ENCODE results near the gene DMPK.

The DMPK gene

DNA sequence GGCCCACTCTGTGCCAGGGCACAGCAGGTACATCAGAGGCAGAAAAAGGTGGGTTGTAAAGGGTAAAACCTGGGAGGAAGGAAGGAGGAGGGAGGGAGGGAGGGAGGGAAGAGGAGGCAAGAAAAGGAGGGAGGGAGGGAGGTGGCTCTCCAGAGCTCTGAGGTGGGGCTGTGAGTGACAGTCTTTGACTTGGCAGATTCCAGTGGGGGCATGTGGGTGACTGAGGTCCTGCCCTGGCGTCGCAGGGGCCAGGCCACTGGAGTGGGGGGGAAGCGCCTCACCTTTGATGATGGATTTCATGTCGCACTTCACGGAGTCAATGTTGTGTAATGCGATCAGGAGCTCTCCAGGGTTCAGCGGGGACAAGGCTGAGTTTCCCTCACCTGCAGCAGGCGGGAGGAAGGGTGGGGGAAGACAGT, 38.8 kb upstream of the DMPK start:
- Histone ChIP-seq H3F3A (ENCODE audit: insufficient read depth) (peaks cover 3% of the 10 kb centered on the region; the same call in 1 of the 2 replicates), H3K36me3 (ENCODE audit: low read length) (no peaks in the 10 kb centered on the region), H3K4me3 (ENCODE audit: insufficient read depth, low read length, poor library complexity, severe bottlenecking) (no peak overlapping the region), H4K20me1 (ENCODE audit: low read depth, low read length) (no peaks in the 10 kb centered on the region), H3K9me2 (replicated peaks; ENCODE audit: insufficient read depth, low read length) (no peaks in the 10 kb centered on the region), H3K9ac (ENCODE audit: low read length) (no peak overlapping the region), H3K9me3 (ENCODE audit: insufficient read depth, low read length) (no peaks in the 10 kb centered on the region), H3K4me2 (ENCODE audit: low read depth, low read length, poor library complexity, severe bottlenecking) (no peak overlapping the region), H3K27ac (ENCODE audit: low read depth, low read length) (no peak overlapping the region), H3K27me3 (ENCODE audit: low read length) (no peaks in the 10 kb centered on the region), H2AFZ (ENCODE audit: low read depth, low read length, severe bottlenecking) (no peak overlapping the region), H3K79me2 (ENCODE audit: insufficient read depth, low read length) (no peaks in the 10 kb centered on the region)
- TF ChIP-seq, protein P1, sequence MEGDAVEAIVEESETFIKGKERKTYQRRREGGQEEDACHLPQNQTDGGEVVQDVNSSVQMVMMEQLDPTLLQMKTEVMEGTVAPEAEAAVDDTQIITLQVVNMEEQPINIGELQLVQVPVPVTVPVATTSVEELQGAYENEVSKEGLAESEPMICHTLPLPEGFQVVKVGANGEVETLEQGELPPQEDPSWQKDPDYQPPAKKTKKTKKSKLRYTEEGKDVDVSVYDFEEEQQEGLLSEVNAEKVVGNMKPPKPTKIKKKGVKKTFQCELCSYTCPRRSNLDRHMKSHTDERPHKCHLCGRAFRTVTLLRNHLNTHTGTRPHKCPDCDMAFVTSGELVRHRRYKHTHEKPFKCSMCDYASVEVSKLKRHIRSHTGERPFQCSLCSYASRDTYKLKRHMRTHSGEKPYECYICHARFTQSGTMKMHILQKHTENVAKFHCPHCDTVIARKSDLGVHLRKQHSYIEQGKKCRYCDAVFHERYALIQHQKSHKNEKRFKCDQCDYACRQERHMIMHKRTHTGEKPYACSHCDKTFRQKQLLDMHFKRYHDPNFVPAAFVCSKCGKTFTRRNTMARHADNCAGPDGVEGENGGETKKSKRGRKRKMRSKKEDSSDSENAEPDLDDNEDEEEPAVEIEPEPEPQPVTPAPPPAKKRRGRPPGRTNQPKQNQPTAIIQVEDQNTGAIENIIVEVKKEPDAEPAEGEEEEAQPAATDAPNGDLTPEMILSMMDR (IDR thresholded peaks at IDR 0.05; ENCODE audit: insufficient read depth, low read length, poor library complexity, severe bottlenecking) = no peak
- TF ChIP-seq EZH2phosphoT487 (conservative IDR thresholded peaks at IDR 0.05; ENCODE audit: low read length) = no peak

DNA sequence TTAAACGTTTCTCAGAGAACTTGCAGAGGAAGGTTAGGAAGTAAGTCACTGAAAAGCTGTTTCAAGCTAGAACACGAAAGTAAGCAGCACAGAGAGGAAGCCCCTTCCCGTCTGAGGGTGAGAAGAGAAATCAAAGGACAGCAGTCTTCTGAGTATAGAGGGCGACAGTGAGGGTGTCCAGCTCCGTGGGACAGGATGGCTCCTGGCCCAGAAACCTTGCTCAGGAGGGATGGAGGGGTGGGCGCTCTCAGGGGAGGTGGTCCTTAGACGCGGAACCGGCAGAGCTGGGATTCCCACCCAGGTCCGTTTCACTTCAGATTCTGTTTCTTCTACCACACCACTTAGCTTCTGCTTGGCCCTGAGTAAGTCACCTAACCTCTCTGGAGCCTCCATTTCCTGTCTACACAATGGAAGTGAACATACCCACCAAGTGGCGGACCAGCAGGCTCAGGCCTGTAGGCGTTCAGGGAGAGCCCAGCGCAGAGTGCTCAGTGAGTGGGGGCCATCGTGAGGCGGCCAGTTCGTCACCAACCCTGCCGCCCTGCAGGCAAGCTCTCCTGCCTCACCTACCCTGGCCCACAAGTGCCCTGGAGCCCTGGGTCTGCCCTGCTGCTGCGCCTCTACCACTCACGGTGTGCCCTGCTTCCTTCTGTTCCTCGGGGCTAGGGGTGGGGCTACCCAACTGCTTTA, 38.3 kb upstream of the DMPK start:
- Histone ChIP-seq H4K20me1 (ENCODE audit: low read depth, low read length) (no peaks in the 10 kb centered on the region), H3K36me3 (ENCODE audit: low read length) (no peaks in the 10 kb centered on the region)

DNA sequence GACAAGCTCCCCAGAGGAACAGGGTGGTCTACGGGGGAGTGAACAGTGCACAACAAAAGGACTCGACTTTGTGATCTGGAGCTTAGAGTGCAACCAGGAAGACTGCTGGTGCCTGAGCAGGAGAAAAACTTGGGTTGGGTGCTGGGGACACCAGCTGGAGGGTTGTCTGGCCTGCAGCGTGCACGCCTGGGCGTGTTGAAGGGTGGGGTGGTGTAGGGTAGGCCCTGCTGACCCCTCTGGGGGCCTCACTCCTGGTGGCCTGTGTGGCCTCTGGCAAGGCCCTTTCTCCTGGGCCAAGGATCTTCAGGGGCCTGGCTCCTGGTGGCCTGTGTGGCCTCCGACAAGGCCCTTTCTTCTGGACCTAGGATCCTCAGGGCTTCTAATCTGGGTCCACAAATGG, 37.5 kb upstream of the DMPK start:
- Histone ChIP-seq H3K9ac (ENCODE audit: low read length) (no peak overlapping the region), H3F3A (ENCODE audit: insufficient read depth) (peaks cover 3% of the 10 kb centered on the region; the same call in 1 of the 2 replicates), H3K27ac (ENCODE audit: low read depth, low read length) (no peak overlapping the region), H3K27me3 (ENCODE audit: low read length) (no peaks in the 10 kb centered on the region), H3K79me2 (ENCODE audit: insufficient read depth, low read length) (no peaks in the 10 kb centered on the region), H3K4me2 (ENCODE audit: low read depth, low read length, poor library complexity, severe bottlenecking) (no peak overlapping the region), H3K36me3 (ENCODE audit: low read length) (no peaks in the 10 kb centered on the region), H2AFZ (ENCODE audit: low read depth, low read length, severe bottlenecking) (no peak overlapping the region), H3K4me3 (ENCODE audit: insufficient read depth, low read length, poor library complexity, severe bottlenecking) (no peak overlapping the region), H3K9me3 (ENCODE audit: insufficient read depth, low read length) (no peaks in the 10 kb centered on the region), H4K20me1 (ENCODE audit: low read depth, low read length) (no peaks in the 10 kb centered on the region), H3K9me2 (replicated peaks; ENCODE audit: insufficient read depth, low read length) (no peaks in the 10 kb centered on the region)
- no peak for TF ChIP-seq EZH2phosphoT487 (conservative IDR thresholded peaks at IDR 0.05; ENCODE audit: low read length)
- TF ChIP-seq, protein P1 (IDR thresholded peaks at IDR 0.05; ENCODE audit: insufficient read depth, low read length, poor library complexity, severe bottlenecking) = no peak

More for the DNA sequence above, 38.3 kb upstream of the DMPK start:
- no peak for TF ChIP-seq EZH2phosphoT487 (conservative IDR thresholded peaks at IDR 0.05; ENCODE audit: low read length)
- TF ChIP-seq, protein P1 (IDR thresholded peaks at IDR 0.05; ENCODE audit: insufficient read depth, low read length, poor library complexity, severe bottlenecking) = no peak
- Histone ChIP-seq H3K27ac (ENCODE audit: low read depth, low read length) (no peak overlapping the region), H3F3A (ENCODE audit: insufficient read depth) (peaks cover 3% of the 10 kb centered on the region; the same call in 1 of the 2 replicates), H3K9ac (ENCODE audit: low read length) (no peak overlapping the region), H2AFZ (ENCODE audit: low read depth, low read length, severe bottlenecking) (no peak overlapping the region), H3K27me3 (ENCODE audit: low read length) (no peaks in the 10 kb centered on the region), H3K4me3 (ENCODE audit: insufficient read depth, low read length, poor library complexity, severe bottlenecking) (no peak overlapping the region), H3K9me3 (ENCODE audit: insufficient read depth, low read length) (no peaks in the 10 kb centered on the region), H3K9me2 (replicated peaks; ENCODE audit: insufficient read depth, low read length) (no peaks in the 10 kb centered on the region), H3K79me2 (ENCODE audit: insufficient read depth, low read length) (no peaks in the 10 kb centered on the region), H3K4me2 (ENCODE audit: low read depth, low read length, poor library complexity, severe bottlenecking) (no peak overlapping the region)
